NCI-H345 treated with DMSO at 0.1 percent for 48 hours (cell line): ENCODE data around the gene MAP1LC3B.

Source experiments
- DNase-seq: peaks from one replicate; lab custom pipeline; 2025; ENCODE audit not compliant: unreplicated experiment; lab: John Stamatoyannopoulos, UW

The MAP1LC3B gene

GRCh38 chr16:87451563-87452210 is 59.6 kb downstream of the MAP1LC3B start:
- no peak for DNase-seq

DNA sequence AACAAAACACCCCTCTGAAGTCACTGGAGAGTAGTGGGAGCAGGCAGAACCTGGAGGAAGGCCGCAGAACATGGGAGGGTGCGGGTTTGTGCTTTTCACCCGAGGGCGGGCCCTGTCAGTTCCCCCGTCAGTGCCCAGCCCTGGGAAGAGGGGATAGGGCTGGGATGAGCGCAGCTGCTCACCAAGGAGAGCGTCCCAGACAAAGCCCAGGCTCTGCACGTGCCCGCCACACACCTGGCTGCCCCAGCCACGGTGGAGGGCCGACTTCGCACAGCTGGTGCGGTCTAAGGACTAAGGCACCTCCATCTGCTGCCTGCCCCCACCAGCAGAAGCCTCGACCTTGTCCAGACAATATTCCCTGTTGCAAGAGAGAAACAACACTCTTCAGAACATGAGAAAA is 61.2 kb downstream of the MAP1LC3B start:
- no peak for DNase-seq
